Caco-2 (cell line): ENCODE data around the gene ITPRID1. TPM values are rescaled to one million over a fixed set of nuclear protein-coding genes. Genes with fewer than 3 reads are reported as not detected.

ENCODE experiments used
- BruUV-seq: library from RNA; stranded (reverse); fragments of 400-500 nt; replicated peaks from 2 replicates; lab custom pipeline; 2021; lab: Mats Ljungman, UMichigan
- CTCF ChIA-PET: fragments of 300-600 bp; sonication (Branson Sonifier 250); formaldehyde crosslinking; loops from one replicate; lab custom pipeline; 2022; ENCODE audit warnings: antibody characterized with exemption; lab: Charles Lee
- POLR2A ChIA-PET: fragments of 300-600 bp; sonication (Branson Sonifier 250); formaldehyde crosslinking; loops from one replicate; lab custom pipeline; 2022; ENCODE audit warnings: antibody characterized with exemption; lab: Charles Lee
- DNase-seq, 2 experiments: peaks; one replicate each; pipeline versions ENCODE4 v3.0.0 to v3.0.0-alpha.2; 2020 to 2022
- H3K27me3 ChIP-seq: replicated peaks from 2 replicates; pipeline ENCODE4 v1.6.0; 2011; ENCODE audit warnings: low read length; ENCODE audit not compliant: control insufficient read depth, insufficient read depth
- H3K36me3 ChIP-seq: 2 replicates; pipeline ENCODE4 v1.5.1; 2011; ENCODE audit warnings: low read length; ENCODE audit not compliant: control insufficient read depth, insufficient read depth
- H3K4me1 ChIP-seq: fragments of 250-450 bp; sonication (Bioruptor Pico); 2 replicates; pipeline ENCODE4 v1.5.1; 2020; ENCODE audit warnings: mild to moderate bottlenecking
- H3K4me3 ChIP-seq: 2 replicates; pipeline ENCODE4 v1.5.1; 2011; ENCODE audit warnings: low read depth, mild to moderate bottlenecking, control low read depth, low read length
- H3K9me3 ChIP-seq: fragments of 250-450 bp; sonication (Bioruptor Pico); 2 replicates; pipeline ENCODE4 v1.5.1; 2020; ENCODE audit warnings: mild to moderate bottlenecking, moderate library complexity
- H3K27ac Mint-ChIP-seq: one replicate; pipeline ENCODE4 v1.8.0; 2022; ENCODE audit warnings: mixed read lengths; ENCODE audit not compliant: unreplicated experiment
- H3K27me3 Mint-ChIP-seq: one replicate; pipeline ENCODE4 v1.8.0; 2022; ENCODE audit warnings: mixed read lengths; ENCODE audit not compliant: insufficient read depth, unreplicated experiment
- H3K36me3 Mint-ChIP-seq: one replicate; pipeline ENCODE4 v1.8.0; 2022; ENCODE audit warnings: mild to moderate bottlenecking, mixed read lengths; ENCODE audit not compliant: insufficient read depth, unreplicated experiment
- H3K4me1 Mint-ChIP-seq: one replicate; pipeline ENCODE4 v1.8.0; 2022; ENCODE audit warnings: low read depth, mixed read lengths; ENCODE audit not compliant: unreplicated experiment
- H3K4me3 Mint-ChIP-seq: one replicate; pipeline ENCODE4 v1.8.0; 2022; ENCODE audit warnings: mild to moderate bottlenecking, moderate library complexity, mixed read lengths; ENCODE audit not compliant: unreplicated experiment
- H3K9me3 Mint-ChIP-seq: one replicate; pipeline ENCODE4 v1.8.0; 2022; ENCODE audit warnings: mixed read lengths; ENCODE audit not compliant: unreplicated experiment
- CTCF ChIP-seq, 2 experiments: fragments of 200-600 bp in 1 of 2; IDR thresholded peaks; 1 replicate in 1 of 2; 2 replicates in 1 of 2; pipeline versions ENCODE4 v1.5.1 to v1.8.0; 2011 to 2022; ENCODE audit warnings: antibody characterized with exemption in 1 of 2, control low read depth in 1 of 2, inconsistent platforms in 1 of 2, low read depth in 1 of 2, low read length in 1 of 2, mild to moderate bottlenecking in 1 of 2, moderate library complexity in 1 of 2; ENCODE audit not compliant: insufficient read depth in 1 of 2, severe bottlenecking in 1 of 2, unreplicated experiment in 1 of 2
- intact Hi-C: fragments of 100-400 bp; cut with micrococcal nuclease; formaldehyde crosslinking; loops from one replicate; pipeline ENCODE4 v1.10.0; 2022; ENCODE audit not compliant: unreplicated experiment
- total RNA-seq: library from RNA; stranded (reverse); gene quantifications from 2 replicates; pipeline ENCODE4 v1.2.3, GENCODE V29; 2022

Gene ITPRID1
- total RNA-seq, 1 experiment from 2014 or later, result 0.09 TPM

DNA sequence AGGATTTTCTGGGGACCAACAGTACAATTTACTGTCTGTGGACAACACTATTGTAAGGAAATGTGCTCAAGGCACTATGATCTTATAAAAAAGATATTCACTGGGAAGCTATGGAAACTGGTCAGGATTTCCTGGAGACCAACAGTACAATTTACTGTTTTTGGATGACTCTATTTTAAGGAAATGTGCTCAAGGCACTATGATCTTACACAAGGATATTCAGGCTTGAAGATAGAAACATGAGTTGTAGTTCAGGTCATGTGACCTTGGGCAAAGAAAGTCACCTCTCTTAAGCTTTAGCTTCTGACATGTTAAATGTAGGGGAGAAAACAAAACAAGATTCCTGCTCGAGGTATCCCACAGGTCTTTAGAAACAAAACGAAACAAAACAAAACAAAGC, 1.7 kb upstream of the ITPRID1 start:
- no peak for TF ChIP-seq CTCF (IDR thresholded peaks at IDR 0.05; ENCODE audit: insufficient read depth in 1 of 2, low read depth in 1 of 2, low read length in 1 of 2, severe bottlenecking in 1 of 2, unreplicated experiment in 1 of 2)
- peaks cover 5% of the 10 kb centered on the region for H3K4me1 Mint-ChIP-seq
- Histone ChIP-seq H3K4me3 (no peak overlapping the region), H3K27me3 (no peaks in the 10 kb centered on the region), H3K36me3 (no peaks in the 10 kb centered on the region), H3K4me1 (no peaks in the 10 kb centered on the region), H3K9me3 (peaks cover 5% of the 10 kb centered on the region; the same call in 1 of the 2 replicates)
- no peak for DNase-seq
- intact Hi-C loops, result no loop called here
- H3K9me3 Mint-ChIP-seq, result peaks cover 22% of the 10 kb centered on the region
- POLR2A ChIA-PET, result no interaction called here
- H3K27ac Mint-ChIP-seq, result no peak overlapping the region
- no peak overlapping the region for H3K4me3 Mint-ChIP-seq
- CTCF ChIA-PET, result no interaction called here
- H3K27me3 Mint-ChIP-seq, result no peaks in the 10 kb centered on the region
- H3K36me3 Mint-ChIP-seq, result no peaks in the 10 kb centered on the region
- no TSS peak for BruUV-seq

DNA sequence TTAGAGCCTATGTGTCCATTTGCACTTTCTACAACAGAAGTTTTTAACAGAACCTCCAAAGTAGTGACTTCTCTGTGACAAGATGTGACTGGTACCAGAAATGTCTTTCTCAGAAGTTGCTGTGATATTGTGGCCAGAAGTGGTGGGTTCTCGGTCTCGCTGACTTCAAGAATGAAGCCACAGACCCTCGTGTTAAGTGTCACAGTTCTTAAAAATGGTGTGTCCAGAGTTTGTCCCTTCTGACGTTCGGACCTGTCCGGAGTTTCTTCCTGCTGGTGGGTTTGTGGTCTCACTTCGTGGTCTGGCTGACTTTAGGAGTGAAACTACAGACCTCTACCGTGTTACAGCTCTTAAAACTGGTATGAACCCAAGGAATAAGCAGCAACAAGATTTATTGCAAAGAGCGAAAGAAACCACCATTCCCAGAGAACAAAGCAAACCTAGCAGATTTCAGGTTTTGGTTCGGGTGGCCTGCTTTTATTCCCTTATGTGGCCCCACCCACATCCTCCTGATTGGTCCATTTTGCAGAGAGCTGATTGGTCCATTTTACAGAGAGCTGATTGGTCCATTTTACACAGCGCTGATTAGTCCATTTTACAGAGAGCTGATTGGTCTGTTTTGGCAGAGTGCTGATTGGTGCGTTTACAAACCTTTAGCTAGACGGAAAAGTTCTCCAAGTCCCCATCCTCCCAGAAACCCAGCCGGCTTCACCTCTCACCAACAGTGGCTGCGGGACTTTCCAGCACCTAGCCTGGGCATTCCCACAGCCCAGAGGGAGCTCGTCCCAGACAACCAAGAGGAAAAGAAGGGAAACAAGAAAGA, 3.0 kb downstream of the ITPRID1 start:
- intact Hi-C loops, result no loop called here

DNA sequence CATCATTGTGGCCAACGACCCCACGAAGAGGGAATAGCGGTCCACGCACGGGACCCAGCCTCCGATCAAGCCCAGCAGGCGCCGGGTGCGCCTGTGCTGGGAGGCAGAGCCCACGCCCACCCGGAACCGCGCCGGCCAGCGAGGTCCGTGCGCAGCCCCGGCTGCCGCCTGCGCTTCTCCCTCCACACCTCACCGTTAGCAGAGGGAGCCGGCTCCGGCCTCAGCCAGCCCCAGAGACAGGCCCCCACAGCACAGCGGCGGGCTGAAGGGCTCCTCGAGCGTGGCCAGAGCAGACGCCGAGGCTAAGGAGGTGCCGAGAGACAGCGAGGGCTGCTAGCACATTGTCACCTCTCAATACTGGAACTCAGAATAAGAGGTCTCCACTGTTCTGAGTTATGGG, 3.6 kb downstream of the ITPRID1 start:
- intact Hi-C loops, result no loop called here
- no peak for TF ChIP-seq CTCF (IDR thresholded peaks at IDR 0.05; ENCODE audit: insufficient read depth in 1 of 2, low read depth in 1 of 2, low read length in 1 of 2, severe bottlenecking in 1 of 2, unreplicated experiment in 1 of 2)
- no peak for DNase-seq
- Mint-ChIP-seq H3K36me3 (no peaks in the 10 kb centered on the region), H3K9me3 (peaks cover 10% of the 10 kb centered on the region), H3K27me3 (no peaks in the 10 kb centered on the region), H3K27ac (no peak overlapping the region), H3K4me3 (no peak overlapping the region), H3K4me1 (no peaks in the 10 kb centered on the region)
- CTCF ChIA-PET, result no interaction called here
- Histone ChIP-seq H3K9me3 (peaks cover 12% of the 10 kb centered on the region; the same call in 1 of the 2 replicates), H3K4me3 (no peak overlapping the region), H3K27me3 (no peaks in the 10 kb centered on the region), H3K4me1 (no peaks in the 10 kb centered on the region), H3K36me3 (no peaks in the 10 kb centered on the region)
- POLR2A ChIA-PET, result no interaction called here
- BruUV-seq, result no TSS peak

More for the DNA sequence above, 3.0 kb downstream of the ITPRID1 start:
- DNase-seq, result no peak
- H3K36me3 Mint-ChIP-seq, result no peaks in the 10 kb centered on the region
- H3K4me3 Mint-ChIP-seq, result no peak overlapping the region
- no peaks in the 10 kb centered on the region for H3K4me1 Mint-ChIP-seq
- ChIA-PET CTCF (no interaction called here), POLR2A (no interaction called here)
- no peak overlapping the region for H3K4me3 ChIP-seq
- H3K27ac Mint-ChIP-seq, result no peak overlapping the region
- no peaks in the 10 kb centered on the region for H3K36me3 ChIP-seq
- no peaks in the 10 kb centered on the region for H3K27me3 Mint-ChIP-seq
- no peaks in the 10 kb centered on the region for H3K27me3 ChIP-seq
- H3K9me3 Mint-ChIP-seq, result peaks cover 10% of the 10 kb centered on the region
- no TSS peak for BruUV-seq
- TF ChIP-seq CTCF (IDR thresholded peaks at IDR 0.05; ENCODE audit: insufficient read depth in 1 of 2, low read depth in 1 of 2, low read length in 1 of 2, severe bottlenecking in 1 of 2, unreplicated experiment in 1 of 2), result no peak
- H3K9me3 ChIP-seq, result peaks cover 12% of the 10 kb centered on the region; the same call in 1 of the 2 replicates
- H3K4me1 ChIP-seq, result no peaks in the 10 kb centered on the region
